Tibial artery (tissue), 4 donors: Measurements from ENCODE around the gene BNIP1.

Experiments
- DNase-seq, 2 donors: peaks; one replicate each; pipeline ENCODE4 v3.0.0-alpha.2; 2019
- H3K27ac ChIP-seq, 2 donors: fragments of 200-600 bp; sonication (generic) in 1 of 2; 1 replicate in 1 of 2; 2 replicates in 1 of 2; pipeline ENCODE4 v1.5.1; 2018 to 2019; ENCODE audit warnings: mild to moderate bottlenecking in 1 of 2
- H3K27me3 ChIP-seq, 2 donors: fragments of 200-600 bp; sonication (generic) in 1 of 2; one replicate each; pipeline versions ENCODE4 v1.5.1 to v1.6.0; 2016 to 2019
- H3K36me3 ChIP-seq, 3 donors: fragments of 200-600 bp; sonication (generic) in 2 of 3; one replicate each; pipeline ENCODE4 v1.5.1; 2016 to 2019; ENCODE audit warnings: mild to moderate bottlenecking in 2 of 3
- H3K4me1 ChIP-seq, 4 donors: fragments of 200-600 bp; sonication (generic) in 2 of 4; 1 replicate in 3 of 4; 2 replicates in 1 of 4; pipeline ENCODE4 v1.5.1; 2016 to 2019
- H3K4me3 ChIP-seq, 2 donors: fragments of 200-600 bp; sonication (generic) in 1 of 2; 1 replicate in 1 of 2; 2 replicates in 1 of 2; pipeline ENCODE4 v1.5.1; 2018 to 2019; ENCODE audit warnings: mild to moderate bottlenecking in 2 of 2
- H3K9me3 ChIP-seq, 3 donors: fragments of 200-600 bp; sonication (generic) in 1 of 3; one replicate each; pipeline ENCODE4 v1.5.1; 2016 to 2019
- intact Hi-C: fragments of 100-400 bp; cut with DNase I; formaldehyde crosslinking; loops from one replicate; pipeline ENCODE4 v1.15.0; 2023; ENCODE audit warnings: low total_unique reads
- TF ChIP-seq, protein P1 (sequence below), 2 experiments: fragments of 200-600 bp in 1 of 2; fragments of 450-650 bp in 1 of 2; IDR thresholded peaks; one replicate each; pipeline ENCODE4 v1.5.1; 2017 to 2019; ENCODE audit warnings: antibody characterized with exemption in 2 of 2, mild to moderate bottlenecking in 1 of 2, moderate library complexity in 1 of 2

BNIP1 gene, protein sequence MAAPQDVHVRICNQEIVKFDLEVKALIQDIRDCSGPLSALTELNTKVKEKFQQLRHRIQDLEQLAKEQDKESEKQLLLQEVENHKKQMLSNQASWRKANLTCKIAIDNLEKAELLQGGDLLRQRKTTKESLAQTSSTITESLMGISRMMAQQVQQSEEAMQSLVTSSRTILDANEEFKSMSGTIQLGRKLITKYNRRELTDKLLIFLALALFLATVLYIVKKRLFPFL

DNA sequence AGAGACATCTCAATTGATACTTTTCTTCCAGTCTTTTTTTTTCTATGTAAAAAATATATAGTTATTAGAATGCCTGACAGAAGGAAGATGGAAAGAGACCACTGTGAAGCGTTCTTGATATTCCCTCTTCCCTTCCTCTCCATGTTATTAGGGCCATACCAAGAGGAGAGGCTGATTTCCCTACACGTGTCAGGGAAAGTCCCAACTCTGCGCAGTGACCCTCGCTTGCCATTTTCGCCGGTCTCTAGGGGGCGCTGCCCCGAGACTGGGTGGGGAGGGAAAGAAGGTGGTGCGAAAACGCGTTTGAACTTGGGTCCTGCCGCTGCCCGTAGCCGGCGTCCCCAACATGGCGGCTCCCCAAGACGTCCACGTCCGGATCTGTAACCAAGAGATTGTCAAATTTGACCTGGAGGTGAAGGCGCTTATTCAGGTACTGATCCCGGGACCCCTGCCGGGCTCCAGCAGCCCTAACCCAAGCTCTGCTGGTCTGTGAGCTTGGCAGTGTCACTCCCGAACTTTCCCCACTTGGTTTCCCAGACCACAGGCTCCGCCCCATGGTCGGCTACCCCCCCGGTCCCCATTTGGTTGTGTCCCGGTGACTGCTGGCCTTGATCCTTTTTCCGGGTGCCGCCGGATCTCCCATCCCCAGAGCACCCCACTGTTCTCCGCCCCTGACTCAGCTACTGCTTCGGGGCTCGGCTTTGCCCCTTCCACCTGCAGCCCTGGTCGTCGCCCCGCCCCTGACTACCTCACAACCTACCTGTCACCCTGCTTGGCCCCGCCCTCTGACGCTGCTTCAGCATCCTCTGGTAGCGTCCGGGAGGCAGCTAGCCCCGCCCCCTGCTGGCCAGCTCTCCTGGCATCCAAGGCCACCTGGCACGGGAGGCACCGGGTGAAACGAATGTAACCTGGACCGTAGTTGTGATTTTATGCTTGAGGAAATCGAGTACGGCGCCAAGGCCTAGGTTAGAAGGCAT, at the start of gene BNIP1:
Gene BNIP1, plus strand, starts transcription at position 332 of the 977 bp plus-strand sequence. Its CDS starts 15 bp downstream, at position 347.
- H3K9me3 ChIP-seq, result no peaks in the 10 kb centered on the region
- peak within 1 kb of the TSS; percentile 69 to 82 for H3K27ac ChIP-seq
- H3K4me3 ChIP-seq, result peak within 1 kb of the TSS; percentile 69 to 84
- intact Hi-C loops, result loop anchor here (2.0 to 10.0 kb wide), 2 partner anchors 160 to 440 kb away; no protein-coding TSS in a partner anchor
- peaks cover 0 to 10% (median 0%) of the 10 kb centered on the region in 4 donors for H3K4me1 ChIP-seq
- no peaks in the 10 kb centered on the region for H3K27me3 ChIP-seq
- peaks cover 0 to 19% (median 10%) of the 10 kb centered on the region in 3 donors for H3K36me3 ChIP-seq
- TF ChIP-seq, protein P1, sequence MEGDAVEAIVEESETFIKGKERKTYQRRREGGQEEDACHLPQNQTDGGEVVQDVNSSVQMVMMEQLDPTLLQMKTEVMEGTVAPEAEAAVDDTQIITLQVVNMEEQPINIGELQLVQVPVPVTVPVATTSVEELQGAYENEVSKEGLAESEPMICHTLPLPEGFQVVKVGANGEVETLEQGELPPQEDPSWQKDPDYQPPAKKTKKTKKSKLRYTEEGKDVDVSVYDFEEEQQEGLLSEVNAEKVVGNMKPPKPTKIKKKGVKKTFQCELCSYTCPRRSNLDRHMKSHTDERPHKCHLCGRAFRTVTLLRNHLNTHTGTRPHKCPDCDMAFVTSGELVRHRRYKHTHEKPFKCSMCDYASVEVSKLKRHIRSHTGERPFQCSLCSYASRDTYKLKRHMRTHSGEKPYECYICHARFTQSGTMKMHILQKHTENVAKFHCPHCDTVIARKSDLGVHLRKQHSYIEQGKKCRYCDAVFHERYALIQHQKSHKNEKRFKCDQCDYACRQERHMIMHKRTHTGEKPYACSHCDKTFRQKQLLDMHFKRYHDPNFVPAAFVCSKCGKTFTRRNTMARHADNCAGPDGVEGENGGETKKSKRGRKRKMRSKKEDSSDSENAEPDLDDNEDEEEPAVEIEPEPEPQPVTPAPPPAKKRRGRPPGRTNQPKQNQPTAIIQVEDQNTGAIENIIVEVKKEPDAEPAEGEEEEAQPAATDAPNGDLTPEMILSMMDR (IDR thresholded peaks at IDR 0.05), result peak; percentile 87 to 89
- DNase-seq, result peak; percentile 89 to 95

DNA sequence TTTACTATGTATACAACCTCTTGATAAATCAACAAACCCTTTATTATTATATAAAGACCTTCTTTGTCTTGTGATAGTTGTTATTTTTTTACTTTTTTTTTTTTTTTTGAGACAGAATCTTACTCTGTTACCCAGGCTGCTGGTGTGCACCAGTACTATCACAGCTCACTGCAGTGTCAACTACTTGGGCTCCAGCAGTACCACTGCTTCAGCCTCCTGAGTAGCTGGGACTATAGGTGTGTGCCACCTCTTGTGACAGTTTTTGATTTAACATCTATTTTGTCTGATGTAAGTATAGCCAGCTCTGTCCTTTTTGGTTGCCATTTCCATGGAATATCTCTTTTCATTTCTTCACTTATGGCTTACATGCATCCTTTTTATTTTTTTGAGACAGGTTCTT, 45.5 kb upstream of the BNIP1 start:
- peaks cover 7 to 11% (median 8%) of the 10 kb centered on the region in 3 donors for H3K36me3 ChIP-seq
- intact Hi-C loops, result no loop called here
- TF ChIP-seq, protein P1 (IDR thresholded peaks at IDR 0.05), result no peak
- peaks cover 0 to 62% (median 22%) of the 10 kb centered on the region in 4 donors for H3K4me1 ChIP-seq
- no peak overlapping the region for H3K4me3 ChIP-seq
- no peaks in the 10 kb centered on the region for H3K27me3 ChIP-seq
- no peak overlapping the region for H3K27ac ChIP-seq
- H3K9me3 ChIP-seq, result no peaks in the 10 kb centered on the region
- DNase-seq, result no peak

DNA sequence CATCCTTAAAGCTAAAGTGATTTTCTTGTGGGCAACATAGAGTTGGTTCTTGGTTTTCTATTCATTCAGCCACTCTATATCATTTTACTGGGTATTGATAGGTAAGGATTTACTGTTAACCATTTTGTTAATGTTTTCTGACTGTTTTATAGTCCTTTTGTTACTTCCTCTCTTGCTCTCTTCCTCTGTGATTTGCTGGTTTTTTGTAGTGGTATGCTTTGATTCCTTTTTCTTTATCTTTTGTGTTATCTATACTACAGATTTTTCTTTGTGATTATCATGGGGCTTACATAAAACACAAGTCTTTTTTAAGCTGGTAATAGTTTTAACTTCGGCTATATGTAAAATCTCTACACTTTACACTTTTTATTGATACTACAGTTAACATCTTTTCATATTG, 44.9 kb upstream of the BNIP1 start:
- intact Hi-C loops, result no loop called here
- Histone ChIP-seq H3K36me3 (peaks cover 7 to 11% (median 8%) of the 10 kb centered on the region in 3 donors), H3K4me1 (peaks cover 0 to 55% (median 21%) of the 10 kb centered on the region in 4 donors), H3K4me3 (no peak overlapping the region), H3K27ac (no peak overlapping the region), H3K9me3 (no peaks in the 10 kb centered on the region), H3K27me3 (no peaks in the 10 kb centered on the region)
- TF ChIP-seq, protein P1 (IDR thresholded peaks at IDR 0.05), result no peak
- DNase-seq, result no peak

DNA sequence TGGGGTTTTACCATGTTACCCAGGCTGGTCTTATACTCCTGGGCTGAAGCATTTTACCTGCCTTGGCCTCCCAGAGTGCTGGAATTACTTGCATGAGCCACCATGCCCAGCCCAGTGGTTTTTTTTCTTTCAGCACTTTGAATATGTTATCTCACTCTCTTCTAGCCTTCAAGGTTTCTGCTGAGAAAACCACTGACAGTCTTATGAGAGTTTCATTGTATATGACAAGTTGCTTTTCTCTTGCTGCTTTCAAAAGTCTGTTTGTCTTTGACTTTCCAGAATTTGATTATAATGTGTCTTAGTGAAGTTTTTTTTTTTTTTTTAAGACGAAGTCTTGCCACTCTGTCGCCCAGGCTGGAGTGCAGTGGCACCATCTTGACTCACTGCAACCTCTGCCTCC, 43.1 kb upstream of the BNIP1 start:
- TF ChIP-seq, protein P1 (IDR thresholded peaks at IDR 0.05), result no peak
- intact Hi-C loops, result no loop called here
- Histone ChIP-seq H3K4me3 (no peak overlapping the region), H3K36me3 (peaks cover 7 to 11% (median 8%) of the 10 kb centered on the region in 3 donors), H3K27me3 (no peaks in the 10 kb centered on the region), H3K9me3 (no peaks in the 10 kb centered on the region), H3K4me1 (peaks cover 0 to 37% (median 16%) of the 10 kb centered on the region in 4 donors), H3K27ac (no peak overlapping the region)
- no peak for DNase-seq

DNA sequence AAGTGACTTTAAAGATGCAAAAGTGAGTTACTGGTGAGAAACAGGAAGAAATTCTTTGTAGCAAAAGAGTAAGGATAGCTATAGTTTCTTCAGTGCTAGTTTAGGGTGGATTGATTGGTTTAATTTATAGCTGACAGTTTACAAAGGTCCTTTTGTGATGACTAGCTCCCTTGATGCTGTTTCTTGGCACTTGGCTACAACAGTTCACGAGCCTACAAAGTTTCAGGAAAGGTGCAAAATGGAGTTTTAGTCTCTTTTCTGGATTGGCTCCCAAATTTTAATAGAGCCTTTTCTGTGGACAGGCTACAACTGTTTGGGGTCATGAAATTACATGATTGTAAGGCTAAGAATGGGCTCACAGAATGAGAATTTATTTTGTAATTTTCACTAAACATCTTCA, 40.9 kb upstream of the BNIP1 start:
- Histone ChIP-seq H3K9me3 (no peaks in the 10 kb centered on the region), H3K4me3 (no peak overlapping the region), H3K27ac (no peak overlapping the region), H3K36me3 (peaks cover 9 to 11% (median 9%) of the 10 kb centered on the region in 3 donors), H3K4me1 (peaks cover 0 to 20% (median 10%) of the 10 kb centered on the region in 4 donors), H3K27me3 (no peaks in the 10 kb centered on the region)
- no peak for DNase-seq
- intact Hi-C loops, result no loop called here
- TF ChIP-seq, protein P1 (IDR thresholded peaks at IDR 0.05), result no peak
